Cardiac fibroblast (primary cell): ENCODE results near the gene SLC39A11.
A peak's percentile ranks its signal among the peaks of the same experiment; 100 is the strongest.

Source experiments
- DNase-seq, 2 donors: peaks; one replicate each; pipeline versions ENCODE4 v3.0.0 to v3.0.0-alpha.2; 2010; ENCODE audit warnings: low read depth in 2 of 2
- H3K4me3 ChIP-seq, 2 donors: replicated peaks in 1 of 2; 1 replicate in 1 of 2; 2 replicates in 1 of 2; pipeline ENCODE4 v1.5.1; 2011; ENCODE audit warnings: low read depth in 2 of 2, low read length in 2 of 2, mild to moderate bottlenecking in 2 of 2, moderate library complexity in 1 of 2
- TF ChIP-seq, protein P1 (sequence below): IDR thresholded peaks from one replicate; pipeline ENCODE4 v1.5.1; 2011; ENCODE audit warnings: low read depth, mild to moderate bottlenecking, low read length, inconsistent platforms

Gene SLC39A11

DNA sequence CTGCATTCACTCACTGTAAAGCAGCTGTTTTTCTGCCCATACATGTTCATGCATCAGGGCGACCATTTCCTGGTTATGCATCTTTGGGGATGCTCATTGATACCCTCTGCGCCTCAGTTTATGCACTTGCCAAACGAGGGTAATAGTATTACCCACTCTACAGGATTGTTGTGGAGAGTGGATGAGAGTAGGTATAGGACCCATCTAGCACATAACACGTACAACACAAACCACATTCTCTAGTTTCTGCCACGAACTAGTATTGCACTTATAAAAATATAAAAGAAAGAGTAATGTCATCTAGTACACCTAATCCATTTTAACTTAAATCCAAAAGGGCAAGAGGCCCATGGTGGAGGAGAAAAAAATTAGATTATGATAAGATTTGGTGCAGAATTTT lies 231.7 kb downstream of the SLC39A11 start:
- no peak for DNase-seq
- TF ChIP-seq, protein P1, sequence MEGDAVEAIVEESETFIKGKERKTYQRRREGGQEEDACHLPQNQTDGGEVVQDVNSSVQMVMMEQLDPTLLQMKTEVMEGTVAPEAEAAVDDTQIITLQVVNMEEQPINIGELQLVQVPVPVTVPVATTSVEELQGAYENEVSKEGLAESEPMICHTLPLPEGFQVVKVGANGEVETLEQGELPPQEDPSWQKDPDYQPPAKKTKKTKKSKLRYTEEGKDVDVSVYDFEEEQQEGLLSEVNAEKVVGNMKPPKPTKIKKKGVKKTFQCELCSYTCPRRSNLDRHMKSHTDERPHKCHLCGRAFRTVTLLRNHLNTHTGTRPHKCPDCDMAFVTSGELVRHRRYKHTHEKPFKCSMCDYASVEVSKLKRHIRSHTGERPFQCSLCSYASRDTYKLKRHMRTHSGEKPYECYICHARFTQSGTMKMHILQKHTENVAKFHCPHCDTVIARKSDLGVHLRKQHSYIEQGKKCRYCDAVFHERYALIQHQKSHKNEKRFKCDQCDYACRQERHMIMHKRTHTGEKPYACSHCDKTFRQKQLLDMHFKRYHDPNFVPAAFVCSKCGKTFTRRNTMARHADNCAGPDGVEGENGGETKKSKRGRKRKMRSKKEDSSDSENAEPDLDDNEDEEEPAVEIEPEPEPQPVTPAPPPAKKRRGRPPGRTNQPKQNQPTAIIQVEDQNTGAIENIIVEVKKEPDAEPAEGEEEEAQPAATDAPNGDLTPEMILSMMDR, result no peak

DNA sequence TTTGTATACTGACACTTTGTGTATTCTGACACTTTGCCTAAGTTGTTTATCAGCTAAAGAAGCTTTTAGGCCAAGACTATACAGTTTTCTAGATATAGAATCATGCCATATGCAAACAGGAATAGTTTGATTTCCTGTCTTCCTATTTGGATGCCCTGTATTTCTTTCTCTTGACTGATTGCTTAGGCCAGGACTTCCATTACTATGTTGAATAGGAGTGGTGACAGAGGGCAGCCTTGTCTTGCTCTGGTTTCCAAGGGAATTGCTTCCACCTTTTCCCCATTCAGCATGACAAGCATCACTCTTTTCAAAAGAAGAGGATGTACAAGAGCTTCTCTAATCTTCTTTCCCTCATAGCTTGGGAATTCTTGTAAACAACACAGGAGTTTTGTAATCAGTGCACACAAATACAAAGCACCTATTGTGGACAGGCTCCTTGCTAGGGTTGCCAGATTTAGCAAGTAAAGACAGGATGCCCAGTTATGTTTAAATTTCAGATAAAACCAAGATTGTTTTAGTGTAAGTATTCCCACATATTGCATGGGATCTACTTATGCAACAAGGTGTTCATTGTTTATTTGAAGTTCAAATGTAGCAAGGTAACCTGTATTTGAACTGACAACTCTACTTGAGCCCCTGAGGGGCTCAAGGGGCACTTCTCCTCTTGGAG lies 233.5 kb downstream of the SLC39A11 start:
- no peak for DNase-seq
- TF ChIP-seq, protein P1, result no peak

More for the DNA sequence above, 231.7 kb downstream of the SLC39A11 start:
- H3K4me3 ChIP-seq, result no peak overlapping the region

DNA sequence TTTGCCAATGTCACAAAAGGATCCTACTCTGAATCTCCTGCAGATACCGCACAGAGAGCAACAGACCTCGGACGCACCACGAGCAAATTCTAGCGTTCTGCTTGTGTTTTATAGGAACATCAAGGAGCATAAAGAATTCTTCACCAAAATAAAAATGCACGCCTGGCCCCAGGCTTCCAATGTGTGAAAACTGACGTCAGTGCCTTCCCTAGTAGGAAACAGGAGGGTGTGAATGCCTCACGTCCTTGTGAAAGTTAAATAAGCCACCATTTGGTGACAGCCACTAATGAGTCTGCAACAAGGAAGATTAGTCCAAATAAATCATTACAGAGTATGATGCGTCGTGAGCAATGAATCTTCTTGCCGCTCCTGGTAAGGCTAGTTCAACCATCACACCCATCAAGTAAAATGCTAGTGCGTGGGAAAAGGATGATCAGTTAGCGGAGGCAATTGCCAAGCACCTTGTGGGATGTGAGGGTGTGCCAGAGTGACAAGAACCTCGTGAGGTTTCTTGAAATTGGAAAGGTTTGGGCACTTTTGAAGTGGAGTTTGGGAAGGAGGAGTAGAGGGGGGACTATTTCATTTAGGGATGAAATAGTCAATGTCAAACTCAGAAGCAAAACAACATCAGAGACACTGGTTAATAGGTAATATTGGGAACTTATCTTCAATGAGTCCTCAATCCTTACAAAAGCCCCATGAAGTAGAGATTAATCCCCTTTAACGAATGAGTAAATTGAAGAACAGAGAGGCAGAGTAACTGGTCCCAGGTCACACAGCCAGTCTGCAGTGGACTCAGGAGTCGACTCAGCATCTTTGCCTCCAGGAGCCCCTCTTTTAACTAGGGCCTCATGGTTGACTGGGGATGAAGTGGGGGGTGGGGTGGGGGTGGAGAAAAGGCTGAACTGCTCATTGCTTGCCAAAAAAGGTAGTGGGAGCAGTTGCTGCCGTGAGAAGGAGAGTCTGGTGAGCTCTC lies 238.8 kb downstream of the SLC39A11 start:
- TF ChIP-seq, protein P1, result no peak
- no peak for DNase-seq
- no peak overlapping the region for H3K4me3 ChIP-seq

More for the DNA sequence above, 233.5 kb downstream of the SLC39A11 start:
- no peak overlapping the region for H3K4me3 ChIP-seq

DNA sequence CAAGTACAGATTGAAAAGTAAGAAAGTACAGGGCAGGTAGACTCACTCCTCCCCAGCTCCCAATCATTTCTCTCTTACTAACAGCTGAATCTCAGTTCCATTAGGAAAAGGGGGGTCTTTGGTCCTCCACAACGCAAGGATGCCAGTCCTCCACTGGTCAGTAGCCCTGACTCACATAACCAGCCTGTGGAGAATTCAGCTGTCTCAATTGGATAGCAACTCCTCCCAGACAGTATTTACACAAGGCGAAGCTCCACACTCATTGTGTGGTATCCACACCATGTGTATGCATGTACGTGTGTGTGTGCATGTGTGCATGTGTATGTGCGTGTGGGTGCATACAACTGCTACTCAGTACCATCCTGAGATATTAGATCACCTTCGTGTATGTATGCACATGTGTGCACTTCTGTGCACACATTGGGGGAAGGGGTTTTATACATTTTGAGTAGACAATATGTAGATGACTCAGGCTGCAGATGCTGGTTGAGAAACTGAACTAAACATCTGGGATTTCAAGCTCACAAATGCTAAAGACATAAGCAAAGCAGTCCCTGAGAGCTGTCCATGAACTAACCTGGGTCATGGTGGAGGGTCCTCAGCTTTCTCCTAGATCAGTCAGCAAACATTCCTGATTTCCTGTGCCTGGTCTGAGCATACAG lies 240.1 kb downstream of the SLC39A11 start:
- no peak for DNase-seq
- TF ChIP-seq, protein P1, result no peak
- no peak overlapping the region for H3K4me3 ChIP-seq

DNA sequence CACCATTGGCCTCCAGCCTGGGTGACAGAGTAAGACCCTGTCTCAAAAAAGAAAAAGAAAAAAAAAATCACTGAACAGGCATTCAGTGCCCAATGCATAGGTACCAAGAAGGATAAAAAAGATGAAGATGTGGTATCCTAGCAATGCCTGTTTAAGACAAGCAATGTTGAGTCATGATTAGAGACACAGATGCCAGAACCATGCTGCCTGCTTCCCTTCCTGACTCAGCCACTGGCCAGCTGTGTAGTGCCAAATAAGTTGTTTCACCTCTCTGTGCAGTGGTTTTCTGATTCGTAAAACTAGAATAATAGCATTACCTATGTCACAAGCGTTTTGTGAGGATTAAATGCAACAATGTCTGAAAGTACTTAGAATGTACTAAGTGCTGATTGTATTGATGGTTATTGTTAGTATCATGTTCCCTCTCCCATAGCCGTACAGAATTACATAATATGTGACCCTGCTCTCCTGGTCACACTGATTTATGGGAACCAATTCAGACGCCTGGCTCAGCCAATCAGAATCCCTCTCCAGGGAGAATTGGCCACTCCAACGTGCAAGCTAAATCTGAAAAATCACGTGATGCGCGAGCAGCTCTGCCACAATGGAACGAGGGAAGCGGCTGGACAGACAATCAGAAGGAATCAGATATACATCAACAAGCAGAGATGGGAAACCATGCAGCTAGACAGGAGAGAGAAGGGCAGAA lies 241.9 kb downstream of the SLC39A11 start:
- peak; percentile 39 to 82 for DNase-seq

More for the DNA sequence above, 241.9 kb downstream of the SLC39A11 start:
- TF ChIP-seq, protein P1, result no peak
- H3K4me3 ChIP-seq, result no peak overlapping the region
